Body of pancreas (tissue), 4 donors: ENCODE results near the gene SYT14.

Experiments used
- POLR2A ChIP-seq, 3 donors: fragments of 450-650 bp; IDR thresholded peaks; one replicate each; pipeline ENCODE4 v1.6.1; 2016; ENCODE audit warnings: antibody characterized with exemption in 3 of 3, mild to moderate bottlenecking in 2 of 3
- TF ChIP-seq, protein P1 (sequence below), 7 experiments: fragments of 450-650 bp in 4 of 7; fragments of 200-600 bp in 3 of 7; sonication (generic) in 3 of 7; IDR thresholded peaks; one replicate each; pipeline ENCODE4 v1.5.1; 2016 to 2019; ENCODE audit warnings: antibody characterized with exemption in 7 of 7

DNA sequence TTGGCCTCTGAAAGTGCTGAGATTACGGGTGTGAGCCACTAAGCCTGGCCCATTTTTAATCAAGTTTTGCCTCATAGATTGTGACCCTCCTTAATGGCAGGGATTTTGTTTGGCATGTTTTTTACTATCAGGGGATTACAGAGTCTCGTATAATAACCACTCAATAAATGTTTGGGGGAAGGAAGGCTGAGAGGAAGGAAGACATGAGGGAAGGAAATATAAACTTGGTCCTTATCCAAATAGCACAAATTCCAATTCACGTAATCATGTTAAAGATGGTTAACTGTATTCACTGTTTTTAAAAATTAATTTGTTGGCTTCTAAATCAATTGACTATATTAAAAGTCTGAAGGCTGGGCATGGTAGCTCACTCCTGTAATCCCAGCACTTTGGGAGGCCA, 263.7 kb downstream of the SYT14 start:
- TF ChIP-seq, protein P1, sequence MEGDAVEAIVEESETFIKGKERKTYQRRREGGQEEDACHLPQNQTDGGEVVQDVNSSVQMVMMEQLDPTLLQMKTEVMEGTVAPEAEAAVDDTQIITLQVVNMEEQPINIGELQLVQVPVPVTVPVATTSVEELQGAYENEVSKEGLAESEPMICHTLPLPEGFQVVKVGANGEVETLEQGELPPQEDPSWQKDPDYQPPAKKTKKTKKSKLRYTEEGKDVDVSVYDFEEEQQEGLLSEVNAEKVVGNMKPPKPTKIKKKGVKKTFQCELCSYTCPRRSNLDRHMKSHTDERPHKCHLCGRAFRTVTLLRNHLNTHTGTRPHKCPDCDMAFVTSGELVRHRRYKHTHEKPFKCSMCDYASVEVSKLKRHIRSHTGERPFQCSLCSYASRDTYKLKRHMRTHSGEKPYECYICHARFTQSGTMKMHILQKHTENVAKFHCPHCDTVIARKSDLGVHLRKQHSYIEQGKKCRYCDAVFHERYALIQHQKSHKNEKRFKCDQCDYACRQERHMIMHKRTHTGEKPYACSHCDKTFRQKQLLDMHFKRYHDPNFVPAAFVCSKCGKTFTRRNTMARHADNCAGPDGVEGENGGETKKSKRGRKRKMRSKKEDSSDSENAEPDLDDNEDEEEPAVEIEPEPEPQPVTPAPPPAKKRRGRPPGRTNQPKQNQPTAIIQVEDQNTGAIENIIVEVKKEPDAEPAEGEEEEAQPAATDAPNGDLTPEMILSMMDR (IDR thresholded peaks at IDR 0.05), result no peak
- no peak for TF ChIP-seq POLR2A (IDR thresholded peaks at IDR 0.05)
